Smooth muscle cell (in vitro differentiated cells): ENCODE results near the gene DUSP8. TPM values are rescaled to one million over a fixed set of nuclear protein-coding genes. Genes with fewer than 3 reads are reported as not detected.

Experiments used
- DNase-seq: peaks from one replicate; lab custom pipeline; 2025; ENCODE audit not compliant: unreplicated experiment; lab: John Stamatoyannopoulos, UW
- H2AFZ ChIP-seq: fragments of 200-600 bp; sonication (generic); 2 replicates; pipeline ENCODE4 v1.6.0; 2016; ENCODE audit warnings: antibody characterized with exemption, low read depth, mild to moderate bottlenecking
- H3F3A ChIP-seq: fragments of 200-600 bp; sonication (generic); 2 replicates; pipeline ENCODE4 v1.6.0; 2017; ENCODE audit warnings: antibody characterized with exemption, low read depth
- H3K27ac ChIP-seq: fragments of 200-600 bp; sonication (generic); 2 replicates; pipeline ENCODE4 v1.5.1; 2016; ENCODE audit warnings: low read depth, mild to moderate bottlenecking
- H3K27me3 ChIP-seq: fragments of 200-600 bp; sonication (generic); 2 replicates; pipeline ENCODE4 v1.6.1; 2016; ENCODE audit warnings: low read depth, mild to moderate bottlenecking
- H3K36me3 ChIP-seq: fragments of 200-600 bp; sonication (generic); 2 replicates; pipeline ENCODE4 v1.5.1; 2016; ENCODE audit warnings: low read depth
- H3K4me1 ChIP-seq: fragments of 200-600 bp; sonication (generic); 2 replicates; pipeline ENCODE4 v1.5.1; 2016; ENCODE audit warnings: low read depth
- H3K4me2 ChIP-seq: fragments of 200-600 bp; sonication (generic); 2 replicates; pipeline ENCODE4 v1.6.0; 2016; ENCODE audit warnings: mild to moderate bottlenecking
- H3K4me3 ChIP-seq: fragments of 200-600 bp; sonication (generic); 2 replicates; pipeline ENCODE4 v1.5.1; 2016; ENCODE audit warnings: mild to moderate bottlenecking
- H3K79me2 ChIP-seq: fragments of 200-600 bp; sonication (generic); 2 replicates; pipeline ENCODE4 v1.6.0; 2016; ENCODE audit warnings: low read depth, mild to moderate bottlenecking
- H3K9ac ChIP-seq: fragments of 200-600 bp; sonication (generic); 2 replicates; pipeline ENCODE4 v1.6.0; 2016; ENCODE audit warnings: low read depth
- H3K9me3 ChIP-seq: fragments of 200-600 bp; sonication (generic); replicated peaks from 2 replicates; pipeline ENCODE4 v1.5.1; 2016; ENCODE audit warnings: low read depth
- H4K20me1 ChIP-seq: fragments of 200-600 bp; sonication (generic); 2 replicates; pipeline ENCODE4 v1.6.0; 2016; ENCODE audit warnings: low read depth
- WGBS: methylation state at CpG from one replicate; pipeline ENCODE4 v1.1.7; 2016; ENCODE audit warnings: low lambda C conversion rate; 5-methylcytosine and 5-hydroxymethylcytosine counted together
- polyA plus RNA-seq: library from polyadenylated mRNA; unstranded; fragments of >200 nt; fragmentation: Nextera tagmentation; extraction: Ambion mirVana; gene quantifications from 2 replicates; pipeline ENCODE4 v1.2.1, GENCODE V29; 2016
- total RNA-seq: library from RNA; depleted of rRNA; stranded (reverse); fragments of >200 nt; gene quantifications from 2 replicates; pipeline ENCODE4 v1.2.3, GENCODE V29; 2014
- TF ChIP-seq, protein P1 (sequence below): fragments of 200-600 bp; sonication (generic); IDR thresholded peaks from 2 replicates; pipeline ENCODE4 v1.5.1; 2017; ENCODE audit warnings: borderline replicate concordance, mild to moderate bottlenecking, antibody characterized with exemption; ENCODE audit not compliant: insufficient read depth, poor library complexity, severe bottlenecking

Gene DUSP8
- total and polyA plus RNA-seq, 2 experiments from 2014 or later, result 5.0 to 6.3 TPM

DNA sequence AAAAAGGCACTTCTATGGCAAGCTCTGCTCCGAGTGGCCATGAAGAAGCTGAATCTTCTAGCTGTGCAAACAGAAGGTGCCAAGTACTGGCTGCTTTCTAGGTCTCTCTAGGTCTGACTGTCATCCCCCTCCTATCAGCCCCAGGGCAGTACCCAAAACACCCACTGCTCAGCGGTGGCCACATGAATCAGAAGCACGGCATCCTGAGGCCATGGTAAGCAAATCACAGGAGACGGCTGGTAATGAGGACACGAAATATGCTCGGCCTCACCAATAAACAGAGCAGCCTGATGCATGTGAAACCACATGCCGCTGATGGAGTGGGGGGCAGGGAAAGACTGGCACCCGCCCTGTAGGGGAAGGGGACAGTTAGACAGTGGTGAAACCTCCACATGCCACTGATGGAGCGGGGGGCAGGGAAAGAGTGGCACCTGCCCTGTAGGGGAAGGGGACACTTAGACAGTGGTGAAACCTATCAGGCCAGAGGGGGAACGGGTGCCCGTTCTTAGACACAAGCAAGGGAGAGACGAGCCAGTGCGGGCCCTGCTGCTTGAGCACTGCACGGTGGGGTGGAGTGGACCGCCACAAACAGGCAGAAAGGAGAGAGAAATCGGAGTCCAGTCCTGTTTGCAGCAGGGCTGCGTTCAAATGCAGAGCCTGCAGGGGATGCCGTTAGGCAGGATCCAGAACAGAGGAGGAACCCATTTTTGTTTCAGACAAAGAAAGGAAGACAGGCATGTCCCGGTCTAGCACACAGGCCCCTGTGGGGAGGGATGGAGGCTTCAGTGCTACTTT is 55.6 kb downstream of the DUSP8 start:
- Histone ChIP-seq H3K4me2 (no peak overlapping the region), H3K27me3 (no peaks in the 10 kb centered on the region), H3K36me3 (no peaks in the 10 kb centered on the region), H3K9ac (no peak overlapping the region), H3K27ac (no peak overlapping the region), H3K4me1 (peaks cover 5% of the 10 kb centered on the region), H4K20me1 (peaks cover 97% of the 10 kb centered on the region), H2AFZ (no peak overlapping the region), H3K79me2 (peaks cover 19% of the 10 kb centered on the region), H3K4me3 (no peak overlapping the region), H3K9me3 (no peaks in the 10 kb centered on the region), H3F3A (no peaks in the 10 kb centered on the region)
- no peak for DNase-seq
- TF ChIP-seq, protein P1, sequence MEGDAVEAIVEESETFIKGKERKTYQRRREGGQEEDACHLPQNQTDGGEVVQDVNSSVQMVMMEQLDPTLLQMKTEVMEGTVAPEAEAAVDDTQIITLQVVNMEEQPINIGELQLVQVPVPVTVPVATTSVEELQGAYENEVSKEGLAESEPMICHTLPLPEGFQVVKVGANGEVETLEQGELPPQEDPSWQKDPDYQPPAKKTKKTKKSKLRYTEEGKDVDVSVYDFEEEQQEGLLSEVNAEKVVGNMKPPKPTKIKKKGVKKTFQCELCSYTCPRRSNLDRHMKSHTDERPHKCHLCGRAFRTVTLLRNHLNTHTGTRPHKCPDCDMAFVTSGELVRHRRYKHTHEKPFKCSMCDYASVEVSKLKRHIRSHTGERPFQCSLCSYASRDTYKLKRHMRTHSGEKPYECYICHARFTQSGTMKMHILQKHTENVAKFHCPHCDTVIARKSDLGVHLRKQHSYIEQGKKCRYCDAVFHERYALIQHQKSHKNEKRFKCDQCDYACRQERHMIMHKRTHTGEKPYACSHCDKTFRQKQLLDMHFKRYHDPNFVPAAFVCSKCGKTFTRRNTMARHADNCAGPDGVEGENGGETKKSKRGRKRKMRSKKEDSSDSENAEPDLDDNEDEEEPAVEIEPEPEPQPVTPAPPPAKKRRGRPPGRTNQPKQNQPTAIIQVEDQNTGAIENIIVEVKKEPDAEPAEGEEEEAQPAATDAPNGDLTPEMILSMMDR, result no peak
- WGBS, result 71% methylated on average over 19 of the region's 19 CpGs

GRCh38 chr11:1515082-1516060 is 56.7 kb downstream of the DUSP8 start:
- Histone ChIP-seq H3K4me3 (no peak overlapping the region), H4K20me1 (peaks cover 97% of the 10 kb centered on the region), H2AFZ (no peak overlapping the region), H3K27ac (no peak overlapping the region), H3K79me2 (peaks cover 19% of the 10 kb centered on the region), H3K36me3 (no peaks in the 10 kb centered on the region), H3K9ac (no peak overlapping the region), H3K4me1 (peaks cover 5% of the 10 kb centered on the region), H3K4me2 (peak overlapping the region; percentile 18), H3K27me3 (no peaks in the 10 kb centered on the region), H3K9me3 (no peaks in the 10 kb centered on the region), H3F3A (no peaks in the 10 kb centered on the region)
- DNase-seq, result peak; percentile 57
- WGBS, result 48% methylated on average over 35 of the region's 36 CpGs
- TF ChIP-seq, protein P1, result peak; percentile 97

DNA sequence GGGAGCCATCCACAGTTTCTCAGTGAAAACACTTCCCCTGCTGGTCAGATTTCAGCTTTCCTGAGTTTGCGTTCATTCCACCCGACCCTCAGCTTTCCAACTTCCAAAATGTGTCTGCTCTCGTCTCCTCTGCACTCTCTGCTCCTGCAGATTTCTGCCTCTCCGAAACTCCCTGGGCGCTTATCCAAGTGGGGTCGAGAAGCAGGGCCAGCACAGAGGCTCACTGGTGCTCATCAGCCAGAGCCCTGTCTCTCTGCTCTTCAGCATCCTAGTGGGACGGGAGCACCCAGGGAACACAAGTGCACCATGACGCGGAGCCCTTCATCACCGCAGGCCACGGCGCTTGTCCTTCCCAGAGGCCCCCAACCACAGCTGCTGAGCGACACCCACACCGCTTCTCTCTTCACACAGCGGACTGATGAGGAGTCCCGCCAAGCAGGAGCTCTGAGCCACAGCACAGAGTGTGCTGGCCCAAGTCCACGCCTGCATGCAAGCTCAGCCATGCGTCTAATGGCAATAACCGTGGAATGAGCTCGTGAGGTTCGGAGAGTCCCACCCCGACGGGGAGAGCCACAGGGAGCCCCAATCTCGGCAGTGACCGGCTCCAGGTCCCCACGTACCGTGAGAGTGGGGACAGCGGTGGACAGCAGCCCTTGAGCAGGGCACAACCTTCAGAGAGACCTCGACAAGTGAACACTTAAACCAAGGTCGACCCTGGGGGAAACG is 57.6 kb downstream of the DUSP8 start:
- H3F3A ChIP-seq, result no peaks in the 10 kb centered on the region
- peaks cover 5% of the 10 kb centered on the region for H3K4me1 ChIP-seq
- H3K9ac ChIP-seq, result no peak overlapping the region
- peaks cover 93% of the 10 kb centered on the region for H4K20me1 ChIP-seq
- no peaks in the 10 kb centered on the region for H3K36me3 ChIP-seq
- TF ChIP-seq, protein P1, result no peak
- H3K27me3 ChIP-seq, result no peaks in the 10 kb centered on the region
- H3K4me3 ChIP-seq, result no peak overlapping the region
- H3K27ac ChIP-seq, result no peak overlapping the region
- H3K9me3 ChIP-seq, result no peaks in the 10 kb centered on the region
- H2AFZ ChIP-seq, result no peak overlapping the region
- WGBS, result 97% methylated on average over 31 of the region's 31 CpGs
- no peak overlapping the region for H3K4me2 ChIP-seq
- peaks cover 14% of the 10 kb centered on the region for H3K79me2 ChIP-seq
- no peak for DNase-seq
